Subcutaneous adipose tissue (tissue), 4 donors: ENCODE results near the gene TM7SF2. TPM values are rescaled to one million over a fixed set of nuclear protein-coding genes. Genes with fewer than 3 reads are reported as not detected.

Experiments used
- CTCF ChIP-seq: fragments of 450-650 bp; IDR thresholded peaks from one replicate; pipeline ENCODE4 v1.5.1; 2016; ENCODE audit warnings: low read depth, mild to moderate bottlenecking, control low read depth, antibody characterized with exemption, moderate library complexity
- total RNA-seq, 4 donors: library from RNA; depleted of rRNA; stranded (reverse); fragments of >200 nt; gene quantifications; one replicate each; pipeline ENCODE4 v1.1.0, GENCODE V29; 2016

TM7SF2 gene
- total RNA-seq, 4 donors from 2014 or later = 95.1 to 339 (median 209) TPM

- no peak for TF ChIP-seq CTCF
Measured at GRCh38 chr11:65121447-65121864, 9.8 kb downstream of the TM7SF2 start.

GRCh38 chr11:65121865-65122696 lies 10.4 kb downstream of the TM7SF2 start, which contains the start of the genes FAU and MRPL49:
Gene FAU, minus strand, starts transcription at chr11:65122134. Its CDS starts 321 bp downstream, at chr11:65121813.
Gene MRPL49, plus strand, starts transcription at chr11:65122321. Its CDS starts 26 bp downstream, at chr11:65122347.
- no peak for TF ChIP-seq CTCF

GRCh38 chr11:65124480-65125196 lies 13.0 kb downstream of the TM7SF2 start:
- TF ChIP-seq CTCF = no peak

- TF ChIP-seq CTCF = no peak
Measured at GRCh38 chr11:65125197-65126056, 13.8 kb downstream of the TM7SF2 start.

- no peak for TF ChIP-seq CTCF
Measured at GRCh38 chr11:65126624-65127274, 15.1 kb downstream of the TM7SF2 start.

GRCh38 chr11:65127473-65128181 lies 16.0 kb downstream of the TM7SF2 start:
- TF ChIP-seq CTCF = no peak
